ENCODE results near the gene PHLDA3. TPM values are rescaled to one million over a fixed set of nuclear protein-coding genes. Genes with fewer than 3 reads are reported as not detected.

The PHLDA3 gene
- total RNA-seq, 1 experiment from 2014 or later: 22.1 TPM

- ATAC-seq (no peak), DNase-seq (ENCODE audit: low read depth, low spot score) (no peak)
- ChIA-PET CTCF (interaction anchor here (1.6 to 8.8 kb wide), 2 partner anchors 13 to 36 kb away, joined by 3 to 194 read pairs; no protein-coding TSS in a partner anchor), POLR2A (interaction anchor here (1.2 kb wide), 1 partner anchor 38 kb away, joined by 3 read pairs; no protein-coding TSS in a partner anchor), RAD21 (ENCODE audit: low non-redundant PET in 1 of 2, low total read pairs in 2 of 2, uncharacterized antibody in 2 of 2, unreplicated experiment in 2 of 2) (no interaction called here)
- Histone ChIP-seq H3K27ac (ENCODE audit: low read depth, low read length) (0 out of 2 replicates have a peak overlapping the region, but pooled peaks have one; percentile 2), H3K9me2 (ENCODE audit: insufficient read depth) (no peaks in the 10 kb centered on the region), H3K79me2 (ENCODE audit: insufficient read depth, low read length) (no peaks in the 10 kb centered on the region), H3K9me3 (ENCODE audit: control insufficient read depth in 1 of 2, insufficient read depth in 1 of 2, low read depth in 1 of 2, low read length in 2 of 2) (no peaks in the 10 kb centered on the region), H3K27me3 (ENCODE audit: insufficient read depth, low read length) (no peaks in the 10 kb centered on the region), H3K36me3 (ENCODE audit: control insufficient read depth in 1 of 2, insufficient read depth in 2 of 2, low read length in 2 of 2) (no peaks in the 10 kb centered on the region), H3K4me1 (ENCODE audit: control insufficient read depth in 1 of 2, insufficient read depth in 2 of 2, low read length in 2 of 2) (peaks cover 15 to 27% of the 10 kb centered on the region in 2 experiments; a peak in 3 of 4 replicates), H2AFZ (ENCODE audit: low read depth, low read length, poor library complexity, severe bottlenecking) (no peak overlapping the region), H3K9ac (ENCODE audit: low read length) (no peak overlapping the region), H3K4me3 (replicated peaks in 1 of 2; ENCODE audit: low read depth in 1 of 2, low read length in 2 of 2) (no peak overlapping the region), H4K20me1 (ENCODE audit: insufficient read depth) (no peaks in the 10 kb centered on the region), H3K4me2 (ENCODE audit: low read length) (peak overlapping the region; percentile 50)
- intact Hi-C loops (cut with micrococcal nuclease): no loop called here
- no TSS peak for BruUV-seq (replicated peaks)
- TF ChIP-seq CBX3 (IDR thresholded peaks at IDR 0.05; ENCODE audit: low read depth): no peak
Measured at GRCh38 chr1:201518071-201518470, 49.1 kb upstream of the PHLDA3 start.

- BruUV-seq (replicated peaks): no TSS peak
Measured at GRCh38 chr1:201517631-201518030, 48.6 kb upstream of the PHLDA3 start.

More at GRCh38 chr1:201517631-201518030, 48.6 kb upstream of the PHLDA3 start:
- H2AFZ ChIP-seq (ENCODE audit: low read depth, low read length, poor library complexity, severe bottlenecking): no peak overlapping the region
- ChIA-PET POLR2A (interaction anchor here (1.2 kb wide), 1 partner anchor 37 kb away, joined by 3 read pairs; no protein-coding TSS in a partner anchor), CTCF (interaction anchor here (1.6 to 8.8 kb wide), 2 partner anchors 13 to 35 kb away, joined by 3 to 194 read pairs; no protein-coding TSS in a partner anchor), RAD21 (ENCODE audit: low non-redundant PET in 1 of 2, low total read pairs in 2 of 2, uncharacterized antibody in 2 of 2, unreplicated experiment in 2 of 2) (no interaction called here)
- no peaks in the 10 kb centered on the region for H3K27me3 ChIP-seq (ENCODE audit: insufficient read depth, low read length)
- no peaks in the 10 kb centered on the region for H4K20me1 ChIP-seq (ENCODE audit: insufficient read depth)
- H3K4me2 ChIP-seq (ENCODE audit: low read length): peak overlapping the region; percentile 50
- no peaks in the 10 kb centered on the region for H3K9me3 ChIP-seq (ENCODE audit: control insufficient read depth in 1 of 2, insufficient read depth in 1 of 2, low read depth in 1 of 2, low read length in 2 of 2)
- no peaks in the 10 kb centered on the region for H3K9me2 ChIP-seq (ENCODE audit: insufficient read depth)
- H3K4me1 ChIP-seq (ENCODE audit: control insufficient read depth in 1 of 2, insufficient read depth in 2 of 2, low read length in 2 of 2): peaks cover 17 to 29% of the 10 kb centered on the region in 2 experiments; a peak in 3 of 4 replicates
- DNase-seq (ENCODE audit: low read depth, low spot score) (no peak), ATAC-seq (no peak; the same call in 1 of the 2 replicates)
- H3K4me3 ChIP-seq (replicated peaks in 1 of 2; ENCODE audit: low read depth in 1 of 2, low read length in 2 of 2): no peak overlapping the region
- H3K9ac ChIP-seq (ENCODE audit: low read length): no peak overlapping the region
- TF ChIP-seq JUND (IDR thresholded peaks at IDR 0.05) (0 out of 2 replicates have a peak, but pooled peaks have one; percentile 6), SIN3A (IDR thresholded peaks at IDR 0.05; ENCODE audit: low read depth) (no peak), SP1 (IDR thresholded peaks at IDR 0.05; ENCODE audit: low read depth) (peak; percentile 34; the same call in 1 of the 2 replicates)
- H3K36me3 ChIP-seq (ENCODE audit: control insufficient read depth in 1 of 2, insufficient read depth in 2 of 2, low read length in 2 of 2): no peaks in the 10 kb centered on the region
- 0 out of 2 replicates have a peak overlapping the region, but pooled peaks have one; percentile 2 for H3K27ac ChIP-seq (ENCODE audit: low read depth, low read length)
- no peaks in the 10 kb centered on the region for H3K79me2 ChIP-seq (ENCODE audit: insufficient read depth, low read length)
- intact Hi-C loops (cut with micrococcal nuclease): no loop called here
